IgD-negative memory B cell (primary cell): ENCODE results near the gene PRR5L. TPM values are rescaled to one million over a fixed set of nuclear protein-coding genes. Genes with fewer than 3 reads are reported as not detected.

Source experiments
- H3K27ac Mint-ChIP-seq, 3 donors: one replicate each; pipeline ENCODE4 v1.8.0; 2020 to 2022; ENCODE audit warnings: mild to moderate bottlenecking in 3 of 3, mixed read lengths in 3 of 3, moderate library complexity in 1 of 3
- H3K27me3 Mint-ChIP-seq: one replicate; pipeline ENCODE4 v1.8.0; 2021; ENCODE audit warnings: mixed read lengths
- H3K36me3 Mint-ChIP-seq: one replicate; pipeline ENCODE4 v1.8.0; 2020; ENCODE audit warnings: mild to moderate bottlenecking, mixed read lengths
- H3K4me1 Mint-ChIP-seq, 3 donors: one replicate each; pipeline ENCODE4 v1.8.0; 2020 to 2022; ENCODE audit warnings: mixed read lengths in 3 of 3, mild to moderate bottlenecking in 1 of 3
- H3K4me3 Mint-ChIP-seq, 4 donors: one replicate each; pipeline ENCODE4 v1.8.0; 2020 to 2022; ENCODE audit warnings: mild to moderate bottlenecking in 4 of 4, mixed read lengths in 4 of 4, moderate library complexity in 3 of 4
- H3K9me3 Mint-ChIP-seq, 3 donors: one replicate each; pipeline ENCODE4 v1.8.0; 2020 to 2021; ENCODE audit warnings: mixed read lengths in 3 of 3, mild to moderate bottlenecking in 1 of 3
- polyA plus RNA-seq: library from polyadenylated mRNA; unstranded; fragments of 300-500 nt; fragmentation: Illumina TruSeq; gene quantifications from one replicate; pipeline ENCODE4 v1.2.3, GENCODE V29; 2021

Gene PRR5L
- polyA plus RNA-seq, 1 donor from 2014 or later = 1.2 TPM

GRCh38 chr11:36441610-36442208 is 145.6 kb downstream of the PRR5L start:
- H3K4me1 Mint-ChIP-seq = no peaks in the 10 kb centered on the region
- peaks cover 2% of the 10 kb centered on the region for H3K36me3 Mint-ChIP-seq
- no peak overlapping the region for H3K27ac Mint-ChIP-seq

GRCh38 chr11:36443661-36444060 is 147.6 kb downstream of the PRR5L start:
- peaks cover 2% of the 10 kb centered on the region for H3K36me3 Mint-ChIP-seq
- H3K4me3 Mint-ChIP-seq = no peak overlapping the region
- H3K9me3 Mint-ChIP-seq = peaks cover 0 to 4% (median 4%) of the 10 kb centered on the region in 3 donors
- H3K27ac Mint-ChIP-seq = no peak overlapping the region
- no peaks in the 10 kb centered on the region for H3K4me1 Mint-ChIP-seq
- H3K27me3 Mint-ChIP-seq = no peaks in the 10 kb centered on the region

More at GRCh38 chr11:36441610-36442208, 145.6 kb downstream of the PRR5L start:
- Mint-ChIP-seq H3K27me3 (no peaks in the 10 kb centered on the region), H3K9me3 (peaks cover 0 to 4% (median 4%) of the 10 kb centered on the region in 3 donors), H3K4me3 (peak overlapping the region in 1 of 4 donors; percentile 46)

GRCh38 chr11:36446135-36446534 is 150.0 kb downstream of the PRR5L start:
- peaks cover 0 to under 1% (median under 1%) of the 10 kb centered on the region in 3 donors for H3K9me3 Mint-ChIP-seq
- H3K4me1 Mint-ChIP-seq = peaks cover 11 to 12% (median 12%) of the 10 kb centered on the region in 3 donors
- no peaks in the 10 kb centered on the region for H3K27me3 Mint-ChIP-seq
- H3K4me3 Mint-ChIP-seq = no peak overlapping the region
- peaks cover 2% of the 10 kb centered on the region for H3K36me3 Mint-ChIP-seq
- no peak overlapping the region for H3K27ac Mint-ChIP-seq

- Mint-ChIP-seq H3K4me1 (peaks cover 11 to 14% (median 12%) of the 10 kb centered on the region in 3 donors), H3K9me3 (no peaks in the 10 kb centered on the region), H3K27ac (no peak overlapping the region), H3K27me3 (no peaks in the 10 kb centered on the region), H3K4me3 (no peak overlapping the region), H3K36me3 (no peaks in the 10 kb centered on the region)
Measured at GRCh38 chr11:36447514-36447913, 151.4 kb downstream of the PRR5L start.

GRCh38 chr11:36447947-36448346 is 151.9 kb downstream of the PRR5L start:
- no peak overlapping the region for H3K4me3 Mint-ChIP-seq
- no peaks in the 10 kb centered on the region for H3K9me3 Mint-ChIP-seq
- no peaks in the 10 kb centered on the region for H3K27me3 Mint-ChIP-seq
- H3K4me1 Mint-ChIP-seq = peaks cover 11 to 15% (median 12%) of the 10 kb centered on the region in 3 donors
- H3K36me3 Mint-ChIP-seq = no peaks in the 10 kb centered on the region
- H3K27ac Mint-ChIP-seq = no peak overlapping the region

- no peaks in the 10 kb centered on the region for H3K36me3 Mint-ChIP-seq
- H3K4me1 Mint-ChIP-seq = peaks cover 12 to 16% (median 15%) of the 10 kb centered on the region in 3 donors
- peak overlapping the region; percentile 10 to 91 (median 79) for H3K4me3 Mint-ChIP-seq
- H3K27ac Mint-ChIP-seq = peak overlapping the region in 2 of 3 donors; percentile 54 to 78
- no peaks in the 10 kb centered on the region for H3K9me3 Mint-ChIP-seq
- no peaks in the 10 kb centered on the region for H3K27me3 Mint-ChIP-seq
Measured at GRCh38 chr11:36449561-36450096, 153.5 kb downstream of the PRR5L start.

GRCh38 chr11:36450110-36450572 is 154.1 kb downstream of the PRR5L start:
- Mint-ChIP-seq H3K27ac (peak overlapping the region in 1 of 3 donors; percentile 78), H3K36me3 (no peaks in the 10 kb centered on the region), H3K27me3 (no peaks in the 10 kb centered on the region), H3K4me1 (peaks cover 12 to 16% (median 15%) of the 10 kb centered on the region in 3 donors), H3K4me3 (peak overlapping the region; percentile 10 to 91 (median 79)), H3K9me3 (no peaks in the 10 kb centered on the region)

- peaks cover 12 to 16% (median 15%) of the 10 kb centered on the region in 3 donors for H3K4me1 Mint-ChIP-seq
- H3K27me3 Mint-ChIP-seq = no peaks in the 10 kb centered on the region
- no peaks in the 10 kb centered on the region for H3K9me3 Mint-ChIP-seq
- H3K27ac Mint-ChIP-seq = peak overlapping the region in 1 of 3 donors; percentile 78
- H3K4me3 Mint-ChIP-seq = no peak overlapping the region
- no peaks in the 10 kb centered on the region for H3K36me3 Mint-ChIP-seq
Measured at GRCh38 chr11:36451045-36451444, 155.0 kb downstream of the PRR5L start.

- H3K27me3 Mint-ChIP-seq = no peaks in the 10 kb centered on the region
- H3K27ac Mint-ChIP-seq = no peak overlapping the region
- H3K9me3 Mint-ChIP-seq = no peaks in the 10 kb centered on the region
- peaks cover 12 to 16% (median 15%) of the 10 kb centered on the region in 3 donors for H3K4me1 Mint-ChIP-seq
- no peak overlapping the region for H3K4me3 Mint-ChIP-seq
- no peaks in the 10 kb centered on the region for H3K36me3 Mint-ChIP-seq
Measured at GRCh38 chr11:36451681-36452080, 155.6 kb downstream of the PRR5L start.

- Mint-ChIP-seq H3K27ac (peak overlapping the region in 1 of 3 donors; percentile 43), H3K4me1 (peaks cover 12 to 16% (median 15%) of the 10 kb centered on the region in 3 donors), H3K36me3 (no peaks in the 10 kb centered on the region)
Measured at GRCh38 chr11:36452236-36452940, 156.3 kb downstream of the PRR5L start.

GRCh38 chr11:36452961-36453360 is 156.9 kb downstream of the PRR5L start:
- Mint-ChIP-seq H3K27ac (no peak overlapping the region), H3K4me1 (peaks cover 12 to 16% (median 15%) of the 10 kb centered on the region in 3 donors), H3K36me3 (no peaks in the 10 kb centered on the region)

More at GRCh38 chr11:36452236-36452940, 156.3 kb downstream of the PRR5L start:
- no peak overlapping the region for H3K4me3 Mint-ChIP-seq
- H3K9me3 Mint-ChIP-seq = no peaks in the 10 kb centered on the region
- H3K27me3 Mint-ChIP-seq = peaks cover 2% of the 10 kb centered on the region

GRCh38 chr11:36453678-36454077 is 157.6 kb downstream of the PRR5L start:
- Mint-ChIP-seq H3K27me3 (peaks cover 2% of the 10 kb centered on the region), H3K36me3 (no peaks in the 10 kb centered on the region), H3K9me3 (no peaks in the 10 kb centered on the region)

More at GRCh38 chr11:36452961-36453360, 156.9 kb downstream of the PRR5L start:
- Mint-ChIP-seq H3K9me3 (no peaks in the 10 kb centered on the region), H3K4me3 (no peak overlapping the region), H3K27me3 (peaks cover 2% of the 10 kb centered on the region)

GRCh38 chr11:36454551-36454940 is 158.5 kb downstream of the PRR5L start:
- H3K4me3 Mint-ChIP-seq = no peak overlapping the region
- H3K36me3 Mint-ChIP-seq = no peaks in the 10 kb centered on the region
- peak overlapping the region in 1 of 3 donors; percentile 64 for H3K27ac Mint-ChIP-seq
- peaks cover 2% of the 10 kb centered on the region for H3K27me3 Mint-ChIP-seq
- no peaks in the 10 kb centered on the region for H3K9me3 Mint-ChIP-seq
- peaks cover 12 to 14% (median 14%) of the 10 kb centered on the region in 3 donors for H3K4me1 Mint-ChIP-seq

More at GRCh38 chr11:36453678-36454077, 157.6 kb downstream of the PRR5L start:
- H3K4me1 Mint-ChIP-seq = peaks cover 12 to 16% (median 15%) of the 10 kb centered on the region in 3 donors
- no peak overlapping the region for H3K27ac Mint-ChIP-seq
- H3K4me3 Mint-ChIP-seq = peak overlapping the region in 1 of 4 donors; percentile 74

- no peaks in the 10 kb centered on the region for H3K36me3 Mint-ChIP-seq
- H3K9me3 Mint-ChIP-seq = no peaks in the 10 kb centered on the region
- peaks cover 8 to 10% (median 8%) of the 10 kb centered on the region in 3 donors for H3K4me1 Mint-ChIP-seq
- H3K4me3 Mint-ChIP-seq = no peak overlapping the region
- H3K27me3 Mint-ChIP-seq = peaks cover 2% of the 10 kb centered on the region
- H3K27ac Mint-ChIP-seq = peak overlapping the region in 1 of 3 donors; percentile 64
Measured at GRCh38 chr11:36454941-36455631, 159.0 kb downstream of the PRR5L start.
